Astrocyte (in vitro differentiated cells and primary cell): Measurements from ENCODE around the gene INPP4B.

Experiments used
- CTCF ChIP-seq: IDR thresholded peaks from 2 replicates; pipeline ENCODE4 v1.5.1; 2011; ENCODE audit warnings: low read depth, mild to moderate bottlenecking, inconsistent platforms, low read length, moderate library complexity; ENCODE audit not compliant: insufficient read depth
- EZH2 ChIP-seq: IDR thresholded peaks from 2 replicates; pipeline ENCODE4 v1.6.1; 2012; ENCODE audit warnings: mild to moderate bottlenecking, low read length, inconsistent platforms; ENCODE audit not compliant: insufficient read depth

- TF ChIP-seq CTCF (peak; percentile 22), EZH2 (no peak)
Measured at GRCh38 chr4:142883040-142883832, 37.1 kb upstream of the INPP4B start.
